ENCODE data around the gene NR1D1. TPM values are rescaled to one million over a fixed set of nuclear protein-coding genes. Genes with fewer than 3 reads are reported as not detected.
A peak's percentile ranks its signal among the peaks of the same experiment; 100 is the strongest.

NR1D1 gene
- total RNA-seq, 1 donor: 1.7 TPM

- DNase-seq (ENCODE audit: low read depth): peak; percentile 99
- H3K4me3 ChIP-seq (ENCODE audit: low read depth, low read length): peak overlapping the region; percentile 76
- no peak for TF ChIP-seq CTCF (IDR thresholded peaks at IDR 0.05; ENCODE audit: insufficient read depth, low read depth, low read length)
Measured at GRCh38 chr17:40100669-40101366, 429 bp upstream of the NR1D1 start.

- H3K4me3 ChIP-seq (ENCODE audit: low read depth, low read length): peak overlapping the region; percentile 76
- no peak for TF ChIP-seq CTCF (IDR thresholded peaks at IDR 0.05; ENCODE audit: insufficient read depth, low read depth, low read length)
- DNase-seq (ENCODE audit: low read depth): no peak
Measured at GRCh38 chr17:40099619-40100418, 570 bp downstream of the NR1D1 start.

GRCh38 chr17:40098846-40099618 lies 1.4 kb downstream of the NR1D1 start:
- peak overlapping the region; percentile 76 for H3K4me3 ChIP-seq (ENCODE audit: low read depth, low read length)
- TF ChIP-seq CTCF (IDR thresholded peaks at IDR 0.05; ENCODE audit: insufficient read depth, low read depth, low read length): no peak
- peak; percentile 100 for DNase-seq (ENCODE audit: low read depth)

- no peak for TF ChIP-seq CTCF (IDR thresholded peaks at IDR 0.05; ENCODE audit: insufficient read depth, low read depth, low read length)
- DNase-seq (ENCODE audit: low read depth): peak; percentile 71
- peak overlapping the region; percentile 48 for H3K4me3 ChIP-seq (ENCODE audit: low read depth, low read length)
Measured at GRCh38 chr17:40097931-40098845, 2.2 kb downstream of the NR1D1 start.

- no peak overlapping the region for H3K4me3 ChIP-seq (ENCODE audit: low read depth, low read length)
- TF ChIP-seq CTCF (IDR thresholded peaks at IDR 0.05; ENCODE audit: insufficient read depth, low read depth, low read length): no peak
- DNase-seq (ENCODE audit: low read depth): no peak
Measured at GRCh38 chr17:40097087-40097486, 3.3 kb downstream of the NR1D1 start.
